ENCODE data around the gene DOCK1.
A peak's percentile ranks its signal among the peaks of the same experiment; 100 is the strongest.

Gene DOCK1

GRCh38 chr10:127408112-127408710 is 503.0 kb downstream of the DOCK1 start:
- DNase-seq: no peak

GRCh38 chr10:127408733-127409132 is 503.5 kb downstream of the DOCK1 start:
- peak; percentile 58 for DNase-seq

GRCh38 chr10:127410030-127410429 is 504.8 kb downstream of the DOCK1 start:
- DNase-seq: no peak

GRCh38 chr10:127411062-127411461 is 505.8 kb downstream of the DOCK1 start:
- no peak for DNase-seq

GRCh38 chr10:127413326-127413725 is 508.1 kb downstream of the DOCK1 start:
- no peak for DNase-seq

- no peak for DNase-seq
These were observed 508.8 kb downstream of the DOCK1 start for GRCh38 chr10:127414024-127414423.

- no peak for DNase-seq
These were observed 509.9 kb downstream of the DOCK1 start for GRCh38 chr10:127415116-127415515.

GRCh38 chr10:127415901-127416581 is 510.8 kb downstream of the DOCK1 start:
- DNase-seq: no peak

- DNase-seq: no peak
These were observed 511.8 kb downstream of the DOCK1 start for GRCh38 chr10:127417031-127417430.

GRCh38 chr10:127417686-127418401 is 512.6 kb downstream of the DOCK1 start:
- no peak for DNase-seq

GRCh38 chr10:127418536-127419168 is 513.4 kb downstream of the DOCK1 start:
- no peak for DNase-seq

GRCh38 chr10:127420138-127420684 is 515.0 kb downstream of the DOCK1 start:
- no peak for DNase-seq

GRCh38 chr10:127423218-127423915 is 518.1 kb downstream of the DOCK1 start:
- no peak for DNase-seq

GRCh38 chr10:127424594-127425264 is 519.5 kb downstream of the DOCK1 start:
- peak; percentile 36 for DNase-seq

- no peak for DNase-seq
These were observed 521.5 kb downstream of the DOCK1 start for GRCh38 chr10:127426746-127427145.

- no peak for DNase-seq
These were observed 522.7 kb downstream of the DOCK1 start for GRCh38 chr10:127427926-127428325.

- no peak for DNase-seq
These were observed 523.3 kb downstream of the DOCK1 start for GRCh38 chr10:127428385-127428980.

- no peak for DNase-seq
These were observed 524.5 kb downstream of the DOCK1 start for GRCh38 chr10:127429601-127430312.

GRCh38 chr10:127431525-127431924 is 526.3 kb downstream of the DOCK1 start:
- no peak for DNase-seq

- DNase-seq: no peak
These were observed 528.8 kb downstream of the DOCK1 start for GRCh38 chr10:127434006-127434405.

GRCh38 chr10:127435246-127435645 is 530.0 kb downstream of the DOCK1 start:
- DNase-seq: no peak

All from fibroblast of skin of abdomen (primary cell).